Ishikawa (cell line): ENCODE results near the gene GTF3C5.

Experiments used
- CEBPB ChIP-seq: IDR thresholded peaks from 2 replicates; pipeline ENCODE4 v1.6.1; 2012
- EGR1 ChIP-seq: IDR thresholded peaks from 2 replicates; pipeline ENCODE4 v1.6.1; 2012
- TAF1 ChIP-seq: IDR thresholded peaks from 2 replicates; pipeline ENCODE4 v1.6.1; 2012; ENCODE audit warnings: low read depth, mild to moderate bottlenecking
- TCF12 ChIP-seq: IDR thresholded peaks from 2 replicates; pipeline ENCODE4 v1.6.1; 2012; ENCODE audit warnings: low read depth
- ZBTB7A ChIP-seq: IDR thresholded peaks from 2 replicates; pipeline ENCODE4 v1.6.1; 2012; ENCODE audit warnings: low read depth

GTF3C5 gene

GRCh38 chr9:133106511-133107244, 75.9 kb downstream of the GTF3C5 start:
- no peak for TF ChIP-seq CEBPB
- no peak for TF ChIP-seq EGR1
- TF ChIP-seq ZBTB7A = no peak
- no peak for TF ChIP-seq TCF12

GRCh38 chr9:133107245-133107722, 76.5 kb downstream of the GTF3C5 start:
- TF ChIP-seq TAF1 = no peak
